RPMI8226 (cell line): Measurements from ENCODE around the gene TBCD.
A peak's percentile ranks its signal among the peaks of the same experiment; 100 is the strongest.
"Not testable (repeated sequence)": the region's sequence is repeated elsewhere in the genome, so short reads cannot be mapped to it uniquely, and the experiment has no call there.

Source experiments
- DNase-seq: peaks from one replicate; pipeline ENCODE4 v3.0.0-alpha.2; 2015

TBCD gene

GRCh38 chr17:82978765-82979349 is 227.0 kb downstream of the TBCD start:
- no peak for DNase-seq

GRCh38 chr17:82979718-82980117 is 227.9 kb downstream of the TBCD start:
- DNase-seq: no peak

GRCh38 chr17:82980632-82981031 is 228.8 kb downstream of the TBCD start:
- no peak for DNase-seq

GRCh38 chr17:82981141-82981730 is 229.4 kb downstream of the TBCD start:
- no peak for DNase-seq

- no peak for DNase-seq
Observed at GRCh38 chr17:82983510-82984248, 231.8 kb downstream of the TBCD start.

GRCh38 chr17:82984249-82984617 is 232.4 kb downstream of the TBCD start:
- DNase-seq: not testable (repeated sequence)

GRCh38 chr17:82984751-82985427 is 233.0 kb downstream of the TBCD start:
- DNase-seq: no peak

- no peak for DNase-seq
Observed at GRCh38 chr17:82985428-82985805, 233.6 kb downstream of the TBCD start.

- peak; percentile 35 for DNase-seq
Observed at GRCh38 chr17:82985973-82986372, 234.1 kb downstream of the TBCD start.

- not testable (repeated sequence) for DNase-seq
Observed at GRCh38 chr17:82989051-82989450, 237.2 kb downstream of the TBCD start.

GRCh38 chr17:82989881-82990280 is 238.0 kb downstream of the TBCD start:
- DNase-seq: no peak

GRCh38 chr17:82993005-82993404 is 241.1 kb downstream of the TBCD start:
- DNase-seq: no peak
